ENCODE data around the gene RFPL1. TPM values are rescaled to one million over a fixed set of nuclear protein-coding genes. Genes with fewer than 3 reads are reported as not detected.

RFPL1 gene
- not detected in 5 replicates for total RNA-seq (2022; extraction: Qiagen RNA extraction)

GRCh38 chr22:29438283-29438682 is at the start of gene RFPL1:
TSS of gene RFPL1 (plus strand) at chr22:29438583.

GRCh38 chr22:29479417-29480261 is 41.3 kb downstream of the RFPL1 start, which contains the start of gene NEFH:
TSS of gene NEFH (plus strand) at chr22:29480218. CDS start at chr22:29480263, 45 bp downstream.

Other genes with a start within 250 kb of the RFPL1 start
- gene EMID1, start 232.7 kb upstream of the RFPL1 start, total RNA-seq (2022; extraction: Qiagen RNA extraction), result 0.16 to 0.65 TPM (median 0.33 TPM) in 5 replicates
- gene RHBDD3, start 170.6 kb upstream of the RFPL1 start, total RNA-seq (2022; extraction: Qiagen RNA extraction), result 18.0 to 34.3 TPM (median 31.2 TPM) in 5 replicates
- 214 to 227 TPM (median 217 TPM) in 5 replicates for gene EWSR1, start 170.3 kb upstream of the RFPL1 start, total RNA-seq (2022; extraction: Qiagen RNA extraction)
- 21.2 to 37.0 TPM (median 34.4 TPM) in 5 replicates for gene GAS2L1, start 131.9 kb upstream of the RFPL1 start, total RNA-seq (2022; extraction: Qiagen RNA extraction)
- gene RASL10A, start 122.9 kb upstream of the RFPL1 start, total RNA-seq (2022; extraction: Qiagen RNA extraction), result 0.21 to 0.61 TPM (median 0.37 TPM) in 4 of 5 replicates, not detected in the other
- 23.8 to 28.3 TPM (median 27.2 TPM) in 5 replicates for gene AP1B1, start 50.0 kb upstream of the RFPL1 start, total RNA-seq (2022; extraction: Qiagen RNA extraction)
- gene NEFH, start 41.6 kb downstream of the RFPL1 start, total RNA-seq (2022; extraction: Qiagen RNA extraction), result 0.03 to 0.10 TPM (median 0.08 TPM) in 5 replicates
- 26.8 to 31.9 TPM (median 29.1 TPM) in 5 replicates for gene THOC5, start 115.2 kb downstream of the RFPL1 start, total RNA-seq (2022; extraction: Qiagen RNA extraction)
- 57.8 to 66.2 TPM (median 63.1 TPM) in 5 replicates for gene NIPSNAP1, start 142.5 kb downstream of the RFPL1 start, total RNA-seq (2022; extraction: Qiagen RNA extraction)
- 11.6 to 16.4 TPM (median 12.1 TPM) in 5 replicates for gene NF2, start 165.1 kb downstream of the RFPL1 start, total RNA-seq (2022; extraction: Qiagen RNA extraction)

All from A549 treated with CORT108297 at 1 μM for 4 hours (cell line).